H1 (cell line): ENCODE results near the gene MOG. TPM values are rescaled to one million over a fixed set of nuclear protein-coding genes. Genes with fewer than 3 reads are reported as not detected.

ENCODE experiments used
- CTCF ChIA-PET: fragments of 300-600 bp; sonication (Branson Sonifier 250); formaldehyde crosslinking; loops from one replicate; lab custom pipeline; 2021; ENCODE audit not compliant: partially characterized antibody; lab: Charles Lee
- POLR2A ChIA-PET: fragments of 300-600 bp; sonication (Branson Sonifier 250); formaldehyde crosslinking; loops from one replicate; lab custom pipeline; 2021; ENCODE audit warnings: inconsistent platforms; ENCODE audit not compliant: partially characterized antibody; lab: Charles Lee
- DNase-seq, 2 experiments: peaks; one replicate each; pipeline versions ENCODE4 v3.0.0 to v3.0.0-alpha.2; 2010 to 2022; ENCODE audit warnings: low spot score in 2 of 2, low read depth in 1 of 2, mixed read lengths in 1 of 2
- FAIRE-seq: peaks from 2 replicates; lab custom pipeline; 2011; peaks lifted over from hg19 to GRCh38; lab: Jason Lieb, UNC
- H2AFZ ChIP-seq: 2 replicates; pipeline ENCODE4 v1.8.1; 2012; ENCODE audit warnings: low read length, inconsistent platforms
- H2AK5ac ChIP-seq: 2 replicates; pipeline ENCODE4 v1.6.1; 2013; ENCODE audit warnings: low read depth, low read length
- H2BK120ac ChIP-seq: replicated peaks from 2 replicates; pipeline ENCODE3; 2013; ENCODE audit warnings: low read depth, low read length, inconsistent platforms
- H2BK12ac ChIP-seq: 2 replicates; pipeline ENCODE4 v1.6.1; 2013; ENCODE audit warnings: low read depth, low read length
- H2BK15ac ChIP-seq: 2 replicates; pipeline ENCODE4 v1.6.1; 2013; ENCODE audit warnings: low read length
- H2BK20ac ChIP-seq: 2 replicates; pipeline ENCODE4 v1.6.1; 2013; ENCODE audit warnings: low read length
- H2BK5ac ChIP-seq: 2 replicates; pipeline ENCODE4 v1.6.1; 2013; ENCODE audit warnings: low read depth, low read length
- H3K14ac ChIP-seq: 2 replicates; pipeline ENCODE4 v1.6.1; 2013; ENCODE audit warnings: inconsistent platforms; ENCODE audit not compliant: insufficient read length
- H3K18ac ChIP-seq: 2 replicates; pipeline ENCODE4 v1.6.1; 2013; ENCODE audit warnings: low read length; ENCODE audit errors: extremely low read depth
- H3K23ac ChIP-seq: 2 replicates; pipeline ENCODE4 v1.6.1; 2013; ENCODE audit warnings: inconsistent platforms; ENCODE audit not compliant: insufficient read length
- H3K23me2 ChIP-seq: 2 replicates; pipeline ENCODE4 v1.6.1; 2013; ENCODE audit warnings: low read depth, low read length
- H3K27ac ChIP-seq: 2 replicates; pipeline ENCODE4 v1.6.1; 2011; ENCODE audit warnings: low read depth, low read length, inconsistent platforms
- H3K27me3 ChIP-seq, 4 experiments: replicated peaks in 1 of 4; 1 replicate in 1 of 4; 2 replicates in 3 of 4; pipeline versions ENCODE4 v1.6.1 to v1.8.1; 2011 to 2013; ENCODE audit warnings: low read length in 3 of 4, mild to moderate bottlenecking in 3 of 4, inconsistent platforms in 2 of 4, mixed read lengths in 2 of 4, moderate library complexity in 1 of 4; ENCODE audit not compliant: control insufficient read depth in 3 of 4, insufficient read depth in 3 of 4; ENCODE audit errors: extremely low read depth in 1 of 4
- H3K36me3 ChIP-seq, 4 experiments: 2 replicates each; pipeline versions ENCODE4 v1.6.1 to v1.8.1; 2011 to 2013; ENCODE audit warnings: mild to moderate bottlenecking in 4 of 4, low read length in 3 of 4, moderate library complexity in 2 of 4, control low read depth in 1 of 4, inconsistent platforms in 1 of 4; ENCODE audit not compliant: insufficient read depth in 4 of 4, control insufficient read depth in 2 of 4
- H3K4ac ChIP-seq: replicated peaks from 2 replicates; pipeline ENCODE3; 2013; ENCODE audit warnings: low read length, low read depth, mixed read lengths, inconsistent platforms; ENCODE audit not compliant: insufficient read length
- H3K4me1 ChIP-seq, 4 experiments: replicated peaks in 1 of 4; 1 replicate in 1 of 4; 2 replicates in 3 of 4; pipeline versions ENCODE4 v1.6.1 to v1.8.1; 2011 to 2013; ENCODE audit warnings: low read length in 3 of 4, inconsistent platforms in 2 of 4, mixed read lengths in 1 of 4; ENCODE audit not compliant: insufficient read depth in 4 of 4, control insufficient read depth in 3 of 4
- H3K4me2 ChIP-seq, 2 experiments: 2 replicates each; pipeline versions ENCODE4 v1.6.1 to v1.8.1; 2011 to 2013; ENCODE audit warnings: low read depth in 2 of 2, low read length in 2 of 2, control low read depth in 1 of 2, inconsistent platforms in 1 of 2, mild to moderate bottlenecking in 1 of 2; ENCODE audit not compliant: insufficient read depth in 1 of 2
- H3K4me3 ChIP-seq, 4 experiments: fragments of 200-600, 300-600 bp in 1 of 4; sonication (generic), shearing (Covaris generic), sonication (Bioruptor Twin) in 1 of 4; 2 replicates each; pipeline versions ENCODE4 v1.5.1 to v1.8.1; 2011 to 2016; ENCODE audit warnings: low read length in 4 of 4, low read depth in 3 of 4, control low read depth in 2 of 4, inconsistent platforms in 2 of 4, mild to moderate bottlenecking in 2 of 4, mixed read lengths in 1 of 4, moderate library complexity in 1 of 4; ENCODE audit not compliant: insufficient read depth in 2 of 4; ENCODE audit errors: extremely low read depth in 1 of 4
- H3K56ac ChIP-seq: replicated peaks from 2 replicates; pipeline ENCODE3; 2013; ENCODE audit warnings: low read depth, mild to moderate bottlenecking, mixed read lengths, low read length, inconsistent platforms; ENCODE audit not compliant: insufficient read length
- H3K79me1 ChIP-seq: 2 replicates; pipeline ENCODE4 v1.6.1; 2013; ENCODE audit warnings: low read depth, low read length, control low read depth
- H3K79me2 ChIP-seq, 2 experiments: 2 replicates each; pipeline versions ENCODE4 v1.6.1 to v1.8.1; 2012 to 2013; ENCODE audit warnings: low read length in 2 of 2, mild to moderate bottlenecking in 2 of 2, inconsistent platforms in 1 of 2; ENCODE audit not compliant: insufficient read depth in 2 of 2, control insufficient read depth in 1 of 2
- H3K9ac ChIP-seq, 4 experiments: replicated peaks in 1 of 4; 1 replicate in 1 of 4; 2 replicates in 3 of 4; pipeline versions ENCODE4 v1.6.1 to v1.8.1; 2011 to 2013; ENCODE audit warnings: low read depth in 3 of 4, low read length in 3 of 4, control low read depth in 2 of 4, mild to moderate bottlenecking in 2 of 4, moderate library complexity in 2 of 4, inconsistent platforms in 1 of 4; ENCODE audit errors: extremely low read depth in 1 of 4
- H3K9me3 ChIP-seq, 2 experiments: 2 replicates each; pipeline versions ENCODE4 v1.6.1 to v1.8.1; 2012 to 2013; ENCODE audit warnings: mild to moderate bottlenecking in 2 of 2, moderate library complexity in 2 of 2, control low read depth in 1 of 2, inconsistent platforms in 1 of 2, low read depth in 1 of 2, low read length in 1 of 2, mixed read lengths in 1 of 2; ENCODE audit not compliant: insufficient read depth in 2 of 2
- H4K20me1 ChIP-seq, 2 experiments: replicated peaks in 1 of 2; 2 replicates each; pipeline versions ENCODE3 to v1.8.1; 2011 to 2013; ENCODE audit warnings: inconsistent platforms in 2 of 2, low read length in 2 of 2, mild to moderate bottlenecking in 1 of 2; ENCODE audit not compliant: insufficient read depth in 2 of 2, control insufficient read depth in 1 of 2
- H4K5ac ChIP-seq: 2 replicates; pipeline ENCODE4 v1.6.1; 2013; ENCODE audit warnings: low read length, low read depth, mixed read lengths, inconsistent platforms; ENCODE audit not compliant: insufficient read length
- H4K8ac ChIP-seq: 2 replicates; pipeline ENCODE4 v1.8.0; 2013; ENCODE audit warnings: mild to moderate bottlenecking, moderate library complexity, low read length, inconsistent platforms; ENCODE audit not compliant: insufficient read depth; ENCODE audit errors: extremely low read depth
- H4K91ac ChIP-seq: replicated peaks from 2 replicates; pipeline ENCODE3; 2013; ENCODE audit warnings: low read length, mixed read lengths, inconsistent platforms; ENCODE audit not compliant: insufficient read length
- POLR2A ChIP-seq, 2 experiments: IDR thresholded peaks; 1 replicate in 1 of 2; 2 replicates in 1 of 2; pipeline ENCODE4 v1.6.1; 2011; ENCODE audit warnings: low read depth in 2 of 2, low read length in 2 of 2, mild to moderate bottlenecking in 2 of 2; ENCODE audit errors: control extremely low read depth in 1 of 2
- POU5F1 ChIP-seq: IDR thresholded peaks from 2 replicates; pipeline ENCODE4 v1.6.1; 2011; ENCODE audit warnings: low read depth, mild to moderate bottlenecking, low read length, moderate library complexity
- WGBS, 2 experiments: shearing (Covaris generic) in 1 of 2; methylation state at CpG; one replicate each; pipeline versions ENCODE4 v1.1.6 to v1.1.7; 2013 to 2015; ENCODE audit warnings: low lambda C conversion rate in 2 of 2, mixed read lengths in 2 of 2, inconsistent platforms in 1 of 2, low coverage in 1 of 2, missing lambda C conversion rate in 1 of 2; ENCODE audit not compliant: insufficient replicate concordance in 2 of 2, insufficient coverage in 1 of 2, insufficient read length in 1 of 2; ENCODE audit errors: extremely low coverage in 1 of 2, missing lambda C conversion rate in 1 of 2; 5-methylcytosine and 5-hydroxymethylcytosine counted together
- polyA plus RNA-seq, 7 experiments: library from polyadenylated mRNA; depleted of rRNA in 3 of 7; stranded (reverse) in 5 of 7; unstranded in 2 of 7; fragments of >200 nt in 5 of 7; fragments of 200-250 nt in 2 of 7; gene quantifications; 1 replicate in 5 of 7; 2 replicates in 1 of 7; 4 replicates in 1 of 7; pipeline versions ENCODE4 v1.2.1 to v1.2.3, GENCODE V29; 2011 to 2013; ENCODE audit warnings: missing spikeins in 2 of 7, mixed read lengths in 2 of 7
- total RNA-seq: library from RNA; stranded (reverse); fragmentation: NEBNext Ultra II Directional; extraction: Animal tissue kit (Norgen Biotek cat#: 25700); gene quantifications from 2 replicates; pipeline ENCODE4 v1.2.1, GENCODE V29; 2021

The MOG gene
- total and polyA plus RNA-seq, 2 of the 8 experiments (the other 6 are each of a cell fraction or from before 2014, with no cell fraction given): 0.17 to 0.86 TPM

- Histone ChIP-seq H3K27ac (no peak overlapping the region), H3K18ac (no peak overlapping the region), H3K79me1 (no peaks in the 10 kb centered on the region), H3K14ac (no peak overlapping the region), H3K4me2 (no peak overlapping the region), H2BK20ac (0 out of 2 replicates have a peak overlapping the region, but pooled peaks have one; percentile 21), H2BK5ac (no peak overlapping the region), H4K91ac (peak overlapping the region; percentile 56), H3K4me3 (no peak overlapping the region), H3K36me3 (no peaks in the 10 kb centered on the region), H3K9me3 (no peaks in the 10 kb centered on the region), H3K4ac (no peak overlapping the region), H4K5ac (no peak overlapping the region), H3K4me1 (peaks cover 0 to 4% (median under 1%) of the 10 kb centered on the region in 4 experiments; a peak in 4 of 7 replicates), H3K23ac (no peak overlapping the region), H2BK12ac (no peak overlapping the region), H3K9ac (no peak overlapping the region), H4K20me1 (no peaks in the 10 kb centered on the region), H3K79me2 (no peaks in the 10 kb centered on the region), H3K23me2 (no peaks in the 10 kb centered on the region; the same call in 1 of the 2 replicates), H2AK5ac (0 out of 2 replicates have a peak overlapping the region, but pooled peaks have one; percentile 76), H3K27me3 (no peaks in the 10 kb centered on the region), H2AFZ (no peak overlapping the region), H3K56ac (no peak overlapping the region), H4K8ac (peak overlapping the region; percentile 25; the same call in 1 of the 2 replicates), H2BK15ac (peak overlapping the region; percentile 97), H2BK120ac (no peak overlapping the region)
- CTCF ChIA-PET: interaction anchor here (0.6 to 9.4 kb wide), 7 partner anchors 9 to 58 kb away, joined by 3 to 104 read pairs (median 10); no protein-coding TSS in a partner anchor
- WGBS, 2 experiments: 91% methylated on average over 12 of the region's 12 CpGs; no CpG with 5 or more reads in 1 of the 2 experiments
- no peak for TF ChIP-seq POU5F1
- no peak for TF ChIP-seq POLR2A (IDR thresholded peaks at IDR 0.05; ENCODE audit: control extremely low read depth in 1 of 2, low read depth in 2 of 2, low read length in 2 of 2)
- POLR2A ChIA-PET: interaction anchor here (0.8 to 1.9 kb wide), 2 partner anchors 11 to 24 kb away, joined by 3 to 12 read pairs; no protein-coding TSS in a partner anchor
- DNase-seq (no peak), FAIRE-seq (no peak)
Measured at GRCh38 chr6:29673161-29673560, 16.3 kb downstream of the MOG start.
